Measurements from ENCODE around the gene SPEN. TPM values are rescaled to one million over a fixed set of nuclear protein-coding genes. Genes with fewer than 3 reads are reported as not detected.
A peak's percentile ranks its signal among the peaks of the same experiment; 100 is the strongest.
"Not testable (repeated sequence)": the region's sequence is repeated elsewhere in the genome, so short reads cannot be mapped to it uniquely, and the experiment has no call there.

Gene SPEN
- total RNA-seq, 1 donor = 36.4 TPM

DNA sequence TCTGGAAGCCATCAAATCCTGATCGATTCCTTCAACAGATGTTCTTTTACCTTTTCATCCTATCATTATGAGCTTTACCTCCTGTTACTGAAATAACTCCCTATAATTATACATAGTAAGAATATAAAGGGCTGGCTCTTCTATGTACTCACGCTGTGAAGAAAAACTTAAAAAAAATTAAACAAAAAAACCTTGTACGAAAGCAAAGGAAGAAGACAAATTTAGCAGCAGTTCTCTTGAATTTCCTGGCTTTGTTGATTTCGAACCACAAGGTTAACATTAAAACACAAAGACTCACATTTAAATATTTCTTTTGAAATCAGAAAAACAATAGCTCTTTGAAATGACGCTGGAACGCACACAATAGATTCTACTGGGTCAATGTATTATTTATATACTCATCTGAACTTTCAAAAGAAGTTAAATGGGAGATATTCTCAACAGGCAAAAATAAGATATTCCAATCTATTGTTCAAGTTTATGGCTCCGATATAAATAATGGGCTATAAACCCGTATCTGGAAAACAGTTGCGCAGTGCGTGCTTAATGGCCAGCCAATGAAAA is 13.6 kb upstream of the SPEN start:
- peak in 1 of 3 donors; percentile 11 for DNase-seq (ENCODE audit: low read depth in 2 of 3, low spot score in 2 of 3)

DNA sequence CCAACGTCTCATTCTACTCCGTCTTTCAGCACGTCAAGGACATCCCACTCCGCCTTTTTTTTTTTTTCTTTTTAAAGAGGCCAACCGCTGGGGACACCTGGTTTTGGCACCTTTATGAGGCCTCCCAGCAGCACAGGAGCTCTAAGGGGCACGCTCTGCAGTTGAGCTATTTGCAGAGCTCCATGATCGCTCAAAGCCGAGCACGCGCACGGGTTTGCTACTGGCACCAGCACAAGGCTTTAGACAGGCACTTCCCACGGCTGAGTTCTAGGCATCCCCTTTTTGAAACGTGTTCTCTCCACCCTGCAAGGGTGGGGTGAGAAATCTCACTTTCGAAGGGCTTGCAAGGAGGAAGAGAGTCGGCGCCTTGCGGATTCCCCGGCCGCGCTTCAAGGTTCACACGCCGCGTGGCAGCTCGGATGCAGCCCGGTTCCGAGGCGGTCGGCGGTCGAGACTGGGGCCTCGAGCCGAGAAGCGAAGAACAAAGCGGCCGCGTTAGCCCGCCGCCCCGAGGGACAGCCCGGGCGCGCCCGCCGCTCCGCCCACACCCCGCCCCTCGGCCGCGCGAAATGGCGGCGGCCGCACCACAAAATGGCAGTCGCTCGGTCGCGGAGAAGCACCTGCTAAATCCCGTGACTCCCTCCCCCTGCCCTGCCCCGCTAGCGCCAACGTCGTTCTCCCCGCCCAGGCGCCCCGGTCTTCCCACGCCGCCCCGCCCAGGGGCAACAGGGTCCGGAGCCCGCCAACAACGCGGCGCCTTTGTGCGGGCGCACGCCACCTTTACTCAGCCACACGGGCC is 12.9 kb upstream of the SPEN start:
- DNase-seq (ENCODE audit: low read depth in 2 of 3, low spot score in 2 of 3) = peak; percentile 80 to 92 (median 87)

DNA sequence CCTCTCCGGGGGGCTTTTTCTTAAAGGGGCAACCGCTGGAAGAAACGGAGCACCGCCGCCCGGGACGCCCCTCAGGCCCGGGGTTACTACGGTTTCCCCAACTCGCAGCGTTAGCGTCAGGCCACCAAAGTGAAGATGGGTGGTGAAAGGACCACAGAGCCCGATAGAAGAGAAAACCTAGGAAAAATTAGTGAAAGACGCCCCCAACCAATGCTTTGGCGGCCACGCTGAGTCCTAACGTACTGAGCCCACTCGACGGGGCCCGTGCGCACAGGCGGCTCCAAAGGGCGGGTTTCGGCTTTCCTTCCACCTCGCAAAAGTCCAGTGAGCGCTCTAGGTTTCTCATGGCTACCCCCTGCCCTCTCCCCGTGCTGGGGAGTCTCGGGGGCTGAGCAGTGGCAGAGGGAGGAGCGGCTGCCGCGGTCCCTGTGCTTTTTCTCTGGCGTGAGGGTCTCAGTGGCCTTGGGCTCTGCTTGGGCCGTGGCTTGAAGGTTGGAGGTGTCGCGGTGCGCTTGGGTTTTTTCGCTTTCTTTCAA is 12.2 kb upstream of the SPEN start:
- peak in 1 of 3 donors; percentile 49 for DNase-seq (ENCODE audit: low read depth in 2 of 3, low spot score in 2 of 3)

DNA sequence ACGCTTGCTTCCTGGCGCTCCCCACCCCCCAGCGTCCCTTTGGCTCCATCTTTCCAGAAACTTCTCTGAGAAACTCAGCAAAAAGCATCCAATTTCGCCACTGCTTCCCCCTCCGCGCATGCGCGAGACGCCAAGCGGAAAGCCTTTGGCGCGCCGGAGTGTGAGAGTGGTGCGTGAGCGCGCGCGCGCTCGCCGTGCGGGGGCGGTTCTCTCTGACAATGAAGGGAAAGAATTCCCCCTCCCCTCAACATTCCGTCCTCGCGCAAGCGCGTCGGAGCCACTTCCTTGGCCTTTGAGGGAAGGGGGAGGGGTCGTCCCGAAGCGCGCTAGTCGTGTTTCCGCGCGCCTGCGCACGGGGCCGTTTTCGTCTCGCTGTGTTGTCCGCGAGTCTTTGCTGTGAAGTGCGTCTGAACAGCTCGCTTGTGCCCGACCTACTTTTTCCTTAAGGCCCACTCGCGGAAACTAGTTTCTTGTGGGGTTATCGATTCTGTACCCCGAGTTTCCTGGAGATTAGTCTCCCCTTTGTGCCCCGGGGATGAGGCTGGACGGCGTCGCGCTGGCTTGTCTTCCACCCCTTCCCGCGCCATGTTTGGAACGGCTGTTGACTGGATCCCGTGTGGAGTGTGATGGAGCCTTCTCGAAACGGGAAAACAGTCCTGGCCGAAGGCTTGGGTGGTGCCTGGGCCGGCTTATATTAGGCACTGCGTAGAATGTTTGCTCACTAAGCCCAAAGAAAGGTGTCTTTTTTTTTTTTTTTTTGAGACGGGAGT is 11.6 kb upstream of the SPEN start:
- peak; percentile 99 to 100 (median 100) for DNase-seq (ENCODE audit: low read depth in 2 of 3, low spot score in 2 of 3)

DNA sequence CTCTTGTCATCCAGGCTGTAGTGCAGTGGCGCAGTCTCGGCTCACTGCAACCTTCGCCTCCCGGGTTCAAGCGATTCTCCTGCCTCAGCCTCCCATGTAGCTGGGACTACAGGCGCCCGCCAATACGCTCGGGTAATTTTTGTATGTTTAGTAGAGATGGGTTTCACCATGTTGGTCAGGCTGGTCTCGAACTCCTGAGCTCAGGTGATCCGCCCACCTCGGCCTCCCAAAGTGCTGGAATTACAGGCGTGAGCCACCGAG is 11.1 kb upstream of the SPEN start:
- DNase-seq (ENCODE audit: low read depth in 2 of 3, low spot score in 2 of 3) = not testable (repeated sequence)

GRCh38 chr1:15836772-15837669 is 10.5 kb upstream of the SPEN start:
- peak; percentile 25 to 92 (median 78) for DNase-seq (ENCODE audit: low read depth in 2 of 3, low spot score in 2 of 3)

GRCh38 chr1:15837931-15838330 is 9.6 kb upstream of the SPEN start:
- no peak for DNase-seq (ENCODE audit: low read depth in 2 of 3, low spot score in 2 of 3)

DNA sequence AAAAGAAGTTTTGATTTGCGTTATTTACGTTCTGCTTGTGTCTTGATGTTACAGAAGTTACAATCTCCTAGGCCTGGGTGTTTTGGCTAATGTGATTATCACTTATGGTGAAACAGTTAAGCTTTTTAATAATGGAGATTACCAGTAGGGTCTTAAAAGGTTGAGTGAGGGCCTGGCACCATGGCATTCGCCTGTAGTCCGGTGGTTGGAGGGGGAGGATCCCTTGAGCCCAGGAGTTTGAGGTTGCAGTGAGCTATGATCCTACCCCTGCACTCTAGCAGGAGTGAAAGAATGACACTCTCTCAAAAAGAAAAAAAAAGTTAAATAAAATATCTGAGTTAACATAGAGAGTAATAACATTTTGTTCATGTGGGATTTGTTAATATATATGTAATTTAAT is 8.8 kb upstream of the SPEN start:
- no peak for DNase-seq (ENCODE audit: low read depth in 2 of 3, low spot score in 2 of 3)

DNA sequence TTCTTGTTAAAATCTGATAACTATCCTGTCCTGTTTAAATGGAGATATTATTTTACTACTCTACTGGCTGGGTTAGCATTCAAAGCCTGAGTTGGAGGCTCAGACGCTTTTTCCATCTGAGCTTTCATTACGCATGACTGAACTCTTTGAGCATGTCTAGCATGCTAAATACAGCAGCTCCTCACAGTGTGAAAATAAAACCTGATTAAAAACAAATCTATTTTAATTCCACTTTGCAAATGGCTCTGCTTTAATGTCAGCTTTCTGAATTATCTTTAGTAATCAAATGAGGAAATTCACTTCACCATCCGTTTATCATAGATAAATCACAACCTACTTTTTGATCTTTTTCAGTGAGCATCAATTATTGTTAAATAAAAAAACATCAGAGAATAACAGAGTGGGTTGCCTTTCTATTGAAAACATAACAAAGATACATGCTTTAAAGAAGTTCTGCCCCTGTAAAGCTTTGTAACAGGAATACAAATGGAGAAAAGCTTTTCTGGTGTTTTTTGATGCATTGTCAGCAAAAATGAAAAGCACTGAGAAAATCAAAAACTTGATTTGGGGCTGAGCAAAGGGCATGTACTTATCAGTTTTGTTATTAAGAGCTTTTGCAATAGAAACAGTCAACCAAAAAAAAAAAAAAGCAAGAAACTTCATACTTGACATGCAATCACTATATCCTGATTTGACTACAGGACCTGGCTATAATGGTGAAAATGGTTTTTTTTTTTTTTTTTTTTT is 3.5 kb upstream of the SPEN start:
- no peak for DNase-seq (ENCODE audit: low read depth in 2 of 3, low spot score in 2 of 3)

DNA sequence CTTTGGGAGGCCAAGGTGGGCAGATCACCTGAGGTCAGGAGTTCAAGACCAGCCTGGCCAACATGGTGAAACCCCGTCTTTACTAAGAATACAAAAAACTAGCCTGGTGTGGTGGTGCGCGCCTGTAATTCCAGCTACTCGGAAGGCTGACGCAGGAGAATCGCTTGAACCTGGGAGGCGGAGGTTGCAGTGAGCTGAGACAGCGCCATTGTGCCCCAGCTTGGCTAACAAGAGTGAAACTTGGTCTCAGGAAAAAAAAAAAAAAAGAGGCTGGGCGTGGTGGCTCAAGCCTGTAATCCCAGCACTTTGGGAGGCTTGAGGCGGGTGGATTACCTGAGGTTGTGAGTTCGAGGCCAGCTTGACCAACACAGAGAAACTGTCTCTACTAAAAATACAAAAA is 1.5 kb upstream of the SPEN start:
- DNase-seq (ENCODE audit: low read depth in 2 of 3, low spot score in 2 of 3) = not testable (repeated sequence)

DNA sequence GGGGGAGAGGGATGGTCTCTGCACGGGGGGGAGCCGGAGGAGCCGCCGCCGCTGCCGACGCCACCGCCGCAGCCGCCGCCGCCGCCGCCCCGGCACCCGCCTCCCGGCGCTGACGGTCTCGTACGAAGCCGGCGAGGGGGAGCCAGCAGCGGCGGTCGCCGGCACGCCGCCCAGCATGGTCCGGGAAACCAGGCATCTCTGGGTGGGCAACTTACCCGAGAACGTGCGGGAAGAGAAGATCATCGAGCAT is 311 bp downstream of the SPEN start:
- DNase-seq (ENCODE audit: low read depth in 2 of 3, low spot score in 2 of 3) = no peak

GRCh38 chr1:15848143-15848928 is 829 bp downstream of the SPEN start:
- DNase-seq (ENCODE audit: low read depth in 2 of 3, low spot score in 2 of 3) = peak in 2 of 3 donors; percentile 32 to 56

DNA sequence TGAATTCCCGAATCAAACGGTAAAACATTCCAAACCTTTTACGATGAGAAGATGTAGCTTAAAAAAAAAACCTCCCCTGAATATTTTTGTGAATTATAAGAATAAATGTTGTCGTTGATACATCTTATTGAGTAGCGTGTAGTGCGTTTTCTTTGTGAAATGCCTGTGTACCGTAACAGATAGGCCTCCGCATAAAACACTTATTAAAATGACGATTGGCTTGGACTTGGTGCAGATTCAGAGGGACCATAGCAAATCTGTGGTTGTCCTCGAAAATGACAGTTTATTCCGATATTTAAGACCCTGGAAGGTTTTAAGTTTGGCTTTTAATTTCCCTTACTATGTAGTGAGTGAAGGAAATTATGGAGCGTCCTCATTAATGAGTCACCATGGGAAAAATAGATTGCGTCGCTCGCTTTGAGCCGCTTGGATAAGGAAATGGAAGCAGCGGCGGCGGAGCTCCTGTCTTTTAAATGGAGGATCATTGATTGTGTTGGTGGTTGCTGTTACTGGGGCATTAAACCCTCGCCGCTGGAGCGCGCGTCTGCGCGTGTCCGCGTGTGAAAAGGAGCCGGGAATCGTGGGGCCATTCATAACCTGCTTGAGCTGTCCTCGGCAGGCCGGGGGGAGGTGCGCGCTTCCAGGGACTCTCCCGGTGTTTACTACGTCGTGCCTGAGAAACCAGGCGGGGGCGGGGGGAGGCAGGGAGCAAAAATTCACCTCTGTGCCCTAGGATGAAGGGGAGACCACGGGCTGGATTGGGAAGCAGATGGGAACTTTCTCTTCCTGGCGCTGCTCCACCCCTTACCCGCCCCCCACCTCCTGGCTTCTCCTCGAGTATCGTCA is 1.6 kb downstream of the SPEN start:
- DNase-seq (ENCODE audit: low read depth in 2 of 3, low spot score in 2 of 3) = peak; percentile 35 to 87 (median 85)

DNA sequence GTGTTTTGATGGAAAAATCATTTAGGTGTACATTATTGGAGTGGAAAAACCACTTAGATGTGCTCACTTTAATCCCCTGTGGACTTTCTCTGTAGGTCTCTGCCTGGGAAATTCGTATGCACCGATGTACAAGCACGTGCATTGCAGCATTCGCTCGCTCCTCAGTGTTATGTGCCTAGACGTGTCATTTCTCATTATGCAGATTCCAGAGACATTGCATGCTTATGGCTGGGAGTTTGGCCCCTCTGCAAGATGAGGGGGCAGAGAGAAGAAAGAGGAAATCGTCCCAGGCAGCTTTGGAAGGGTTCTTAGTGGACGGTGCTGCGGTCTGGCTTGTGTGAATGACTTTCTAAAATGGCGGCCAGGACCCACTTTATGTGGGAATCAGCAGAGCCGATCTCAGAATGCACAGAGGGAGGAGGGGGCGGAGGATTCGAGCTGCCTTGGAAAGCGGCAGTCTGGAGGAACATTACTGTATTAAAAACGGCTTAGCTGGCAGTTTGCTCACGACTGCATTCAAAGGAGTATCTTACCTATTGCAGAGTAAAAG is 2.3 kb downstream of the SPEN start:
- DNase-seq (ENCODE audit: low read depth in 2 of 3, low spot score in 2 of 3) = peak in 2 of 3 donors; percentile 46 to 54

DNA sequence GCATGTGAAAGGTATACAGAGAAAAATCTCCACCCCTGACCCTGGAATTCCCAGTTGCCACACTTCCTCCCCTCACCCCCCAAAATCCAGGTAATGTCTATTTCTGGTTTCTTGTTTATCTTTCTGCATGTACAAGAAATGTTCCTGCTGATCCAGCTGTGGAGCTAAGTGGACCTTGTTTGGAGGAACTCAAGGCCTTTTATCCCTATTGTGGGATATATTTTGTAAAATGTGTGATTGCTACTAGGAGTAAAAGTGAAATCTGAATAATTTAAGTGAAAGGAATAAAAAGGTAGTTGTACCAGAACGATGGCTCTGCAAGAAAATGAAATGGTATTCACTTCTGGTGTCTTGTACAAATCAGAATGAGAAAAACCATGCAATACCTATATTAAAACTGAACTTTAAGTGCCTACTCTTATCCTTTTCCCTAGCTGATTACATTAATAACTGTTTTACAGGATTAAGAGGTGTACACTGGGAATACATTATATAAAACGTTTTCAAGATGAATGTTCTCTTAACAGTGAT is 3.0 kb downstream of the SPEN start:
- DNase-seq (ENCODE audit: low read depth in 2 of 3, low spot score in 2 of 3) = no peak

DNA sequence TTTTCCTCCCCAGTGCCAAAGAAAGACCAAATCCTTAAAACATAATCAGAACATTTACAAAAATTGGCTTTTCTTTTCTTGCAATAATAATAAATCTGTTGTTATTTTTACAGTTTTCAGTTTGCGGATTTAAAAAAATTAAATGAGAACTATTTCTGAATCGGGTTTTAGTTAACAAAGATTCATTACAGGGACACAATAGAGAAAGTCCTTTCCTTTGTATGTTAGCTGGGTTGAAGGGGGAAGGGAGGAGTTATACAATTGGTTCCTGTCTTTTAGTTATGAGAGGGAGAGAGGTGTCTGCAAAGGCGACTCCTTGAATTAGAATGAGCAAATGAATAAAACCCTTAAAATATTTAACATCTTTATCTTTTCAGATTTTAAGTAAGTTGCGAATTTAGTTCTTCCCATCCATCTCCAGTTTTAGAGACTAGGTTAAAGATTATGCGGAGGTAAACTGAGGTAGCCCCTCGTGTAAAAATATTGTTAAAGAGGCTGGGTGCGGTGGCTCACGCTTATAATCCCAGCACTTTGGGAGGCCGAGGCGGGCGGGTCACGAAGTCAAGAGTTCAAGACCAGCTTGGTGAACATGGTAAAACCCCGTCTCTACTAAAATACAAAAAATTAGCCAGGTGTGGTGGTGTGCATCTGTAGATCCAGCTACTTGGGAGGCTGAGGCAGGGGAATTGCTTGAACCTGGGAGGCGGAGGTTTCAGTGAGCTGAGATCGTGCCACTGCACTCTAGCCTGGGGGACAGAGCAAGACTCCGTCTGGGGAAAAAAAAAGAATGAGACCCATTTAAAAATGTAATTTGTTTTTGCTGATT is 3.9 kb downstream of the SPEN start:
- no peak for DNase-seq (ENCODE audit: low read depth in 2 of 3, low spot score in 2 of 3)

Data from hematopoietic multipotent progenitor cell (in vitro differentiated cells).